NK-92 (cell line): ENCODE measurements around the gene N4BP3.
"Not testable (repeated sequence)": the region's sequence is repeated elsewhere in the genome, so short reads cannot be mapped to it uniquely, and the experiment has no call there.

ENCODE experiments used
- DNase-seq: peaks from one replicate; lab custom pipeline; 2025; ENCODE audit not compliant: unreplicated experiment; lab: John Stamatoyannopoulos, UW

N4BP3 gene

DNA sequence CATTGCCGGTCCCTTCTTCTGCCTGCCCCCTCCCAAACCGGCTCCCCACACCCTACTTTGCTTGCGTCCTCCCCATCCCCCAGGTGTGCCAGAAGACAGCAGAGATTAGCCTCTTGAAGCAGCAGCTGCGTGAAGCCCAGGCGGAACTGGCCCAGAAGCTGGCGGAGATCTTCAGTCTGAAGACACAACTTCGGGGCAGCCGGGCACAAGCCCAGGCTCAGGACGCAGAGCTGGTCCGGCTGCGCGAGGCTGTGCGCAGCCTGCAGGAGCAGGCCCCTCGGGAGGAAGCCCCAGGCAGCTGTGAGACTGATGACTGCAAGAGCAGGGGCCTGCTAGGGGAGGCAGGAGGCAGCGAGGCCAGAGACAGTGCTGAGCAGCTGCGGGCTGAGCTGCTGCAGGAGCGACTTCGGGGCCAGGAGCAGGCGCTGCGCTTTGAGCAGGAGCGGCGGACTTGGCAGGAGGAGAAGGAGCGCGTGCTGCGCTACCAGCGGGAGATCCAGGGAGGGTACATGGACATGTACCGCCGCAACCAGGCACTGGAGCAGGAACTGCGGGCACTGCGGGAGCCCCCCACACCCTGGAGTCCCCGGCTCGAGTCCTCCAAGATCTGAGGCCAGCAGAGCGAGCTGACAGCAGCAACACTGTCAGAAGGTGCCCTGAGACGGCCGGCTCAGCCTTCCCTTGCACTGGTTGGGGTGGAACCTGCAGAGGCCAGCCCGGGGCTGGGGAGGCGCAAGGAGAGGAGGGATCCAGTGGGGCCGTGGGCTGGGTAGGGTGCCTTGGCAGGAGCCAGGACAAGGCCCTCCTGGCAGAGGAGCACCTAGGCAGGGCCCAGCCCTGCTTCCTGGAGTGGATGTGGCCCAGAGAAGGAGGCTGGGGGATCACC lies 8.3 kb downstream of the N4BP3 start:
- DNase-seq: no peak

DNA sequence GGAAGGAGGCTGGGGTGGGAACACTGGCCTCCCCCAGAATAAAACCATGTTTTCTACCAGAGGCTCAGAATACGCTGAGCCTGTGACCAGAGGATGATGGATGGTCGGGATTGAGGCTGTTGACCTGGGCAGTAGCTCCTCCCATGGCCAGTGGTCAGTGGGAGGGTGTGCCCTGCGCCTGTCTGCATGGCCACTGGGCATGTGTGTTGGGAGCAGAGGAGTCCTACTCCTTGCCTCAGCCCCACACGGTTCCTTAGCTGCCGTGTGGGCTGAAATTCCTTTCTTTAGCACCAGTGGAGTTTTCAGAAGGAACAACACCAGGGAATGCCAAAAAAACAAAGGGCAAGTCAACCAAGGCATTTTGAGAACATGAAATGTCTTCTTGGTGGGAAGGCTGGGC lies 9.0 kb downstream of the N4BP3 start:
- DNase-seq: no peak

DNA sequence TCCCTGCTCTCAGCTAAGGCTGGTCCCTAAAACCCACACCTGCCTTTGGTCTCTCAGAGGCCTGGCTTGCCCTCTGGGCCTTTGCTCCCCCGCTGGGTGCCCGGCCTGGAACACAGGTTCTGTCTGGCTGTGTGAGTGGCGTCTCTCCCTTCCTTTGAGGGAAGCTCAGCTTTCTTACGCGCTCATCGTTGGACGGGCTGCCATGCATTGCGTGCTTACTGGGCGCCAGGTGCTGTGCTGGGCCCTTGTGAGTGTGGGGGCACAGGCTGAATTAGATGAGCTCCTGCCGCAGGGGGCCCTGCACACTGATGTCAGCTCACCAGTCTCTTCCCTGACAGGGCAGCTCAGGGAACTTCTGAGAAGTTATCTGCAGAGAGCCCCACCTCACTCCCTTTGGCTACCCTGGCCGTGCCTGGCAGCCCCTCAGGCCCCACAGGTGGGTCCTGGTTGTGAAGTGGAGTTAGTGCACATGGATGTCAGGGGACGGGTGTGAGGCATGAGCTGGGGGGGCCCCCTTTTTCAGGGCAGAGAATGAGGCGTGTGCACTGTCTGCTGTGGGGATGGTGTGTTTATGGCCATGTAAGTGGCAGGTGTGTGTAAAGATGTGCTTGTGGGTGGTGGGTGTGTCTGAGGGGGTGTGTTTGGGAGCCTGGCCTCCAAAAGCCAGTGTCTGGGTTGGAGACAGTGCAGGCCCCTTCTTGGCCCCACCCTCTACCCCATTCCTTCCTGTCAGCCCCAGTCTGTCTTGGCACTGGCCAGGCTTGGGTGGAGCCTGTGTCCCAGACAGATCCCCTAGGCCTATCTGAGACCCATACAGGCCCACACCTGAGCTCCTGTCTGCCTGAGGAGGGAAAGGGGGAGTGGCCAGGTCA lies 10.0 kb downstream of the N4BP3 start:
- DNase-seq: no peak

DNA sequence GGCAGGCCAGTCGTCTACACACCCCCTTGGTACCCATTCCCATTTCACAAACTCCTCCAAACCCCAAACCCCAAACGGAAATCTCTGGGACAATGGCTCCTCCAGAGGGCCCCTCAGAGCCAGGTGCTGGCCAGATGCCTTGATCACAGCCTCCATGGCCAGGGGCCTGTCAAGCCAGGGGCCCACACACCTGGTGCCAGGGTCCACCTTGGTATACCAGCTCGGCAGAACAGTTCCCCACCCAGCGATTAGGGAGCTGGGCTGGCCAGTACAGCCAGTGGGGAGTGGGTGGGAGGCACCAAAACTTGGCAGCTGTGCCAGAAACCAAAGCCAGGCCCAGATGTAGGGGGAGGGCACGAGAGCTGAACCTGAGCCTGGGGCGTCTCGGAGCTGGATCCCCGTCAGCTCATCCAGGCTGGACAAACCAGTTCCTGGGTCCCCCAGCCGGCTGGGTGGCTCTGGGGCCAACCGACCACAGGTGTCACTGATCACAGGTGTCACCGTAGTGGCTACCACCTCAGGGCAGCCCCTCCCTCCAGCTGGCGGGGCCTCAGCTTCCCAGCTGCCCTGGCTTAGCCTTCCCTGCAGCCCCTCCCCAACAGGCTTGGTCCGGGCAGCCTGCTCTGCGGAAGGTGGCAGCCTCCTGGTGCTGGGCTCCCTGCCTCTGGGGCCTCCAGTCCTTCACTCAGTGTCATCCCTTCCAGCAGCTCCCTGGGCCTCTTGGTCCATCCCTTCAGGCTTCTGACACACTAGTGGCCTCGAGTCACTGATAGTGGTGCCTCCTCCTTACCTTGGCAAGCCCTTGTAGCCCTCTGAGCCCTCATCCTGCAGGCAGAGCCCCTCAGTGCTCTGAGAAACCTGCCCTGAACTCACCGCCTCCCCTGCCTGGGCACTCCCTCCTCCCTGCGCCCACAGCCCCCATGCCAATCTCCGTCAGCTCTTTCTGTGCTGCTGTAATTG lies 10.9 kb downstream of the N4BP3 start:
- no peak for DNase-seq

DNA sequence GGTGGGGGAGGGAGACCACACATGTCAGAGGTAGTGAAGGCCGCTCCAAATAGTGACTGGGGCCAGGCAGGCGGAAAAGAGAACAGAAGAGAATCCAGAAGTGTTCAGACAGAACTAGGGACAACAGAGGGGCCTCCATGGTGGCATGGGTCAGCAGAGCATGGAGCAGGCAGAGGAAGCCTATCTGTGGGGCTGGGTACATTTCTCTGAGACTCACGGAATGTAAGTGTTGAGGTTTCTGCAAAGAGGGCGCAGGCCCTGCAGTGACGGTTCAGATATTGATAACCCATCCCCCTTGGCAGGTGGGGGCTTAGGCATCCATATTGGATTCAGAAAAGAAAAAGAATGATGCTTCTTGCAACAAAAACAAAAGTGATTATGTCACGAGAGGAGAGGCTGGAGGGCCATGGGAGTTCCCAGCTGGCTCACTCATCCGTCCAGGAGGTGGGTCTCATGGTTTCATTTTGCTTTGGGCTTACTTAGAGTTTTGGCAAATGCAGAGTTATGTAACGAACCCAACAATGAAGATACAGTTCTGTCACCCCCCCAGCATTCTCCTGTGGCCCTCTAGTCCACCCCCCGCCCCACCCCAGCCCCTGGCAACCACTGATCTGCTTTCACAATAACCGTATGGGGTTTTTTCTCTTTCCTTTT lies 12.0 kb downstream of the N4BP3 start:
- no peak for DNase-seq

DNA sequence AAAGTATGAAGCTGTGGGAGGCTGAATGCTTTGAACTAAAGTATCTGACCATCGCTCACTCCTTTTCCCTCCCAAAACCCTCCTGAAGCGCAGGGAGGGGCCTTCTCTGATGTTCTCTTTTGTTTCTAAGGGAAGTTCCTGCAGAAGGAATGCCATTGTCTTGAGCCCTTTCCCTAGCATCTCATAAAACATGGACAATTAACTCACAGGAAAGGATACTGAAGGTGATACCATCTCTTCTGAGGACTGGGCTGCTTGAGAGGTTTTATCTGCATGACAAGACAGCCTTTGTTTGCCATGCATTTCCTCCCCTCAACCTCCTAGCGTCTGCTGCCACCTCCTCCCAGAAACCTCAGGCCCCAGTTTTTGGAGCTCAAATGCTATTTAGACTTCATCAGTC lies 13.2 kb downstream of the N4BP3 start:
- no peak for DNase-seq

DNA sequence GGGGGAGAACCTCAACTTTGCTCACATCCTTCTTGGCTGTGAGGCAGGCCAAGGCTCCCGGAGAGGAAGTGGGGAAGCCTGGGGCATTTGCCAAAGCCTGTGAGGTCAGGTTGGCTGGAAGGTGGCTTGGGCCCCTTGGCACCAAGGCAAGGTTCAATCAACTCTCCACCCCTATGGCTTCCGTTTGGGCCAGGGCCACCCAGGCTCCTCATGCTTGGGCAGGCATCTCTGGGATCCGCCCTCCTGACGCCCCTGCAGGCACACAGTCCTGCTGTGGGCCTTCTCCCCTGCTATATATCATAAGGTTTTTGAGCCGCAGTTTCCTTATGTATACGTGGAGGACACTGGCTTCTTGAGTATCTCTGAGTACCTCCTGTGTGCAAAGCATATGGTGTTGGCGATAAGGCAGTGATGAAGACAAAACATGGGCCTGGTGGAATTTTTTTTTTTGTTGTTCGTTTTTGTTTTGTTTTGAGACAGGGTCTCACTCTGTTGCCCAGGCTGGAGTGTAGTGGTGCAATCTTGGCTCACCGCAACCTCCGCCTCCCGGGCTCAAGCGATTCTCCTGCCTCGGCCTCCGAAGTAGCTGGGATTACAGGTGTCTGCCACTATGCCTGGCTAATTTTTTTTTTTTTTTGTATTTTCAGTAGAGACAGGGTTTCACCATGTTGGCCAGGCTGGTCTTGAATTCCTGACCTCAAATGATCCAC lies 14.1 kb downstream of the N4BP3 start:
- DNase-seq: not testable (repeated sequence)

DNA sequence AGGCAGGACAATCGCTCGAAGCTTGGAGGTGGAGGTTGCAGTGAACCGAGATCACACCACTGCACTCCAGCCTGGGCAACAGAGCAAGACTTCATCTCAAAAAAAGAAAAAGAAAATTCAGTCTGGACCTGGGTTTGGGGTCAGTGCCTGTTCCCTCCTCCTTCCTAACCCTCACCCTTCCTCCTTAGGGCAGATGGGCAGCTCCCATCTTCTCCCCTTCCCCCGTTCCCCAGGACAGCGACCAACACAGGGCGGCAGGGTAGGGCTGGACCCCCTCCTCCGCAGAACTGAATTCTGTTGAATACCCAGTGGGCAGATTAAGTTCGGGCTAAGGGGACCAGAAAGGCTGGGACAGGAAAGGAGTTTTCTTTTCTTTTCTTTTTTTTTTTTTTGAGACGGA lies 16.0 kb downstream of the N4BP3 start:
- no peak for DNase-seq

DNA sequence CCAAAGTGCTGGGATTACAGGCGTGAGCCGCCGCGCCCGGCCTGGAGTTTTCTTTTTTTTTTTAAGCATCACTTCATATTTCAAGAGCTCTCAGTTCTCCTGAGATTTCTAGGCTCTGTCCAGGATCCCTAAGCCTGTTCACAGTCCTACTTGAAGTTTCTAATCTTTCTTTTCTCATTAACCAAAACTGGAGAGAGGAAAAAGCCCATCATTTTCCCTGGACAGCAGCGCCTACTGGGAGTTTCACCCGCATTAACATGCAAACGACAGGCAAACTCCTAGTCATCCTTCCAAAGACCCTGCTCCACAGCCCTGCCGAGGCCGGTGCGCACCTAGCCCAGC lies 16.9 kb downstream of the N4BP3 start:
- not testable (repeated sequence) for DNase-seq

DNA sequence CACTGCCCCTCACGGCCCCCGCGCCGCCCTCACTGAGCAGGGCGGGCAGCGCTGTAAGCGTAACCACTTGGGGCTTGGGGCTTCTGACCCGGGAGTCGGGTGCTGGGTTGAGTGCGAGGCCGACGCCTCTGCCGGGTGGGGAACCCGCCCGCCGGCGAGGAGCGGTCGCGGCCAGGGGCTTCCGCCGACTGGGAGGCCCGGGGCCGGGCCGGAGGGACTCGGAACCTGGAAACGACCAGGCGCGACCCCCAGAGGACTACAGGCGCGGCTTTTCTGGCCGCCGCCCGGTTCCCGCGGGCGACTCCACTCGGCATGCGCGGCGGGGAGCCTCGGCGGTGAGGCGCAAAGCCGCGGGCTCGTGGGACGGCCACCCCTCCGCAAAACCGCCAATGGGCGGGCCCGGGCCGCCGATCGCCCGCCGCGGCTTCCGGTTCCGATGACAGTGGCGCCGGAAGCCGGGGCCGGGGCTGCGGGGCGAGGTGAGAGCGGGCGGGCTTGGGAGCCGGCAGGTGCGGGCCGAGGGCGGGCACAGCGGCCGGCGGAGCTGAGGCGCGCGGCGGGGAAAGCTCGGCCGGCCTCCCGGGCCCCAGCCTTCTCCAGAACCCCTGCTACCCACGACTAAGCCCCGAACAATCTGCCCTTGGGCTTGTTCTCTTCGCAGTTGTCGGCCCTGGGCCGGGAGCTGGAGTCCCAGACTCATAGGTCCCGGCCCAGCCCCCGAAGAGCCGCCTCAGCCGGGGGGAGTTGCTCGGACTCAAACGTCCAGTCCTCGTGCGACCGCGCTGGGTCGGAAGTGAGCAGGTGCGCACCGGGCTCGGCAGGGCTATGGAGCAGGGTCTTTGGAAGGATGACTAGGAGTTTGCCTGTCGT lies 17.5 kb downstream of the N4BP3 start, which contains the start of gene RMND5B:
Gene RMND5B, plus strand, starts transcription at position 439 of the 870 bp plus-strand sequence. CDS start 7,106 bp downstream, outside the sequence.
- DNase-seq: no peak

DNA sequence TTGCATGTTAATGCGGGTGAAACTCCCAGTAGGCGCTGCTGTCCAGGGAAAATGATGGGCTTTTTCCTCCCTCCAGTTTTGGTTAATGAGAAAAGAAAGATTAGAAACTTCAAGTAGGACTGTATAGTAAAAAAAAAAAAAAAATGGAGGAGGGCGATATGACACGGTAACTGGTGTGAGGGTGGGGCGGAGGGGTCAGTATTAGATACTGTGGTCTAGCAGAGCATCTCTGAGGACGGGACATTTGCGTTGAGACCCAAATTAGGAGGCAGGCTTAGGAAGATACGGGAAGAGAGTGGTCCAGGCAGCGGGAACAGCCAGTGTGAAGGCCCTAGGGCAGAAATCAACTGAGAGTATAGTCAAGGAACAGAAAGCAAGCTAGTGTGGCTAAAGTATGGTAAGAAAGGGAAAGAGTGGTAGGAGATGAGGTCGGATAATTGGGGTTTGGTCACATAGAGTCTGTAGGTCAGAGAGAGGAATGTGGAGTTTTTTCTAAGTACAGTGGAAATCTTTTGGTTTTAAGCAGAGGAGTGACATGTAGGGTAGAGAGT lies 18.2 kb downstream of the N4BP3 start:
- DNase-seq: no peak

DNA sequence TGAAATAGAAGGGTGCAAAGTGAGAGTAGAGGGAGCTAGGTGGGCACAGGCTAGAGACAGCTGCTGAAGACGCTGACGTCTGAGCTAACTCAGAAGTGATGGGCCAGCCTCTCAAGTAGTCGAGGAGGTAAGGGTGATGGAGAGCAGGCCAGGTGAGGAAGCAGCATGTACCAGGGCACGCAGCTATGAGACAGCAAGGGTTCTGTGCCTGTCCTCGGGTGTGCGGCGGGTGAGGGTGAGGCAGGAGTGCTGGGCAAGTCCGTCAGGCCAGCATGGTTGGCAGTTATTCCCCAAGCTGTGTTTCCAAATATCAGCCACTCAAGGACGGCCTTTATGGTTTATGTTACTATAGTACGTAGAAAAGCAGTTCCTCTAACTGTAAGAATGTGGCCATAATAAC lies 23.7 kb downstream of the N4BP3 start:
- no peak for DNase-seq

DNA sequence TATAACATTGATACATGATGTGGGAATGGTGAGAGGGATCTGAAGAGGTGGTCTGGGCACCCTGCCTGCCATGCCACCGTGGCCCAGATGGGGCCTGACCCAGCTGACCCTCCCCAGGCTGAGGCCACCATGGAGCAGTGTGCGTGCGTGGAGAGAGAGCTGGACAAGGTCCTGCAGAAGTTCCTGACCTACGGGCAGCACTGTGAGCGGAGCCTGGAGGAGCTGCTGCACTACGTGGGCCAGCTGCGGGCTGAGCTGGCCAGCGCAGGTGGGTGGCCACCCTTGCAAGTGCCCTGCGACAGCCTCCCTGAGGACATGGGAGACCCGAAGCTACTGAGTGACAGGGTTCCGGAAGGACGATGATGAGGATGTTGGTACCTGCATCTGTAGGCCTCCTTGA lies 24.7 kb downstream of the N4BP3 start:
- DNase-seq: no peak

DNA sequence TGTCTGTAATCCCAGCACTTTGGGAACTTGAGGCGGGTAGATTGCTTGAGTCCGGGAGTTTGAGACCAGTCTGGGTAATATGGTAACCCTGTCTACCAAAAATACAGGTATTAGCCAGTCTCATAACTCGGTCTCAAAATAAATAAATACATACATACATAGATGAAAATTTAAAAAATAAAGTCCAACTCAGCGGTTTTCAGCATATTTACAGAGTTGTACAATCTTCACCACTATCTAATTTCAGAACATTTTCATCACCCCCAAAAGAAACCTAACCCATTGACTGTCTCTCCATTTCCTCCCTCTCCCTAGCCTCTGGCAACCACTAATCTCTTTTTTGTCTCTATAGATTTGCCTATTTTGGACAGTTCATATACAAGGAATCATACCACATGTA lies 28.2 kb downstream of the N4BP3 start:
- DNase-seq: no peak

DNA sequence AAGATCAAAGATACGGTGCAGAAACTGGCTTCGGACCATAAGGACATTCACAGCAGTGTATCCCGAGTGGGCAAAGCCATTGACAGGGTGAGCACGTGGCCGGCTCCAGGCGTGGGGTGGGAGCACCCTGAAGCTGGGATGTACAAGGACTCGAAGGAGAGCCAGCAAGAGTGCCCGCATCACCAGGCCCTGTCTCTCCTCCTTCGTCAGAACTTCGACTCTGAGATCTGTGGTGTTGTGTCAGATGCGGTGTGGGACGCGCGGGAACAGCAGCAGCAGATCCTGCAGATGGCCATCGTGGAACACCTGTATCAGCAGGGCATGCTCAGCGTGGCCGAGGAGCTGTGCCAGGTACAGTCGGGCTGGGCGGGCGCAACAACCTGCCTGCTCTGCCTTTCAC lies 29.3 kb downstream of the N4BP3 start:
- DNase-seq: no peak

DNA sequence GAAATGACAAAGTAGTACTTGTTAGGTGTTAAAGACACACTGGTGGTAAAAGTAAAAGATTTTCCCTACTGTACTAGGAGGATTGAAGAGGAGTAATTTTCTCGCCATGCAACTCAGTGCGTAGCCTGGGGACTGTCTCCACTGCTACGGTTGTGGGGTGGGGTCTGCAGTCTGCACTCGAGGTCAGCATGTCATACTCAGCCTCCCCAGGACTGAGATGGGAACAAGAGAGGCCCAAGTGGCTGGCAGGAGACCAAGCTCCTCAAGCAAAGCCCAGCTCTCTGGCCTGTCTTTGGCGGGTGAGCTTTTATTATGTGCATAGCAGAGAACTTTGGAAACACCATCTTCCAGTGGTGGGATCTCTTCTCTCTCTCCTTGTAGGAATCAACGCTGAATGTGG lies 29.9 kb downstream of the N4BP3 start:
- no peak for DNase-seq

DNA sequence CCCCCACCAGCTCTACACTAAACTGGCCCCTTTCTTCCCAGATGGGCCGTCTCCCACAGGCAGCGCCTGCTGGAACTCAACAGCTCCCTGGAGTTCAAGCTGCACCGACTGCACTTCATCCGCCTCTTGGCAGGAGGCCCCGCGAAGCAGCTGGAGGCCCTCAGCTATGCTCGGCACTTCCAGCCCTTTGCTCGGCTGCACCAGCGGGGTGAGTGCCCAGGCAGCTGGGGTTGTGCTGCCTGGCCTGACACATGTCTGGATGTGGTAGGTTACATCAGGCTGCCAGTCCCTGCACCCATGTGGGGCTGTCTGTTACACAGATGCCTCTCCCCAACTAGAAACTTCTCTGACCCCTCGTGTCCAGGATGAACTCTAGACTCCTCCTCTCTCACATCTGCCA lies 30.6 kb downstream of the N4BP3 start:
- no peak for DNase-seq

DNA sequence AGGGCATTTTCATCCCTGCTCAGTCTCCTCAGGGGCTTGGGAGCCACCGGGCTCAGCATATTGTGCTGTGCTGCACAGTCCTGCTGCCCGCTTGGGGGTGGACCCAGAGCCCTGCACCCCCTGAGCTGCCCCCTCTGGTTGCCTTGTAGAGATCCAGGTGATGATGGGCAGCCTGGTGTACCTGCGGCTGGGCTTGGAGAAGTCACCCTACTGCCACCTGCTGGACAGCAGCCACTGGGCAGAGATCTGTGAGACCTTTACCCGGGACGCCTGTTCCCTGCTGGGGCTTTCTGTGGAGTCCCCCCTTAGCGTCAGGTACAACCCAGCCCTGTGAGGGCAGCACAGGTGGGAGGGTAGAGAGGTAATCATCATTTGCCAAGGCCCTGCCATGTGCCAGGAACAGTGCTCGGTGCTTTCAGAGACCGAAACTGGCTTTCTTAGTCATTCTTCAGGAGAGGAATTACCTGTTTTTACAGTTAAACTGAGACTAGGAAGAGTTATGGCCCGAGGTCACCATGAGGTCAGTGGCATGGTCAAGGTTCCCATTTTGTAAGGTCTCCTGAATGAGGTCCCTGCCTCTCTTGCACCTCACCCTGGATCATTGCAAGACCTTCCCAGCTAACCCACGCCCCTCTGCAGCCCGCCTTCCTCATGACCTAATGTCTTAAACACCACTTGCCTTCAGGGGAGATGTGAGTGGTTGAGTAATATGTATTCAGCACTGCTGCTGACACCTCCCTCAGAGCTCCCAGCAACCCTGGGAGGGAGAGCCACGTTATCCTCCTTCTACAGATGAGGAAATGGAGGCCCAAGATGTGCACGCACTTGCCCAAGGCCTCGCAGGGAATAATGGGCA lies 32.9 kb downstream of the N4BP3 start:
- no peak for DNase-seq
